HG03354 (cell line): ENCODE results near the gene KLHL22.

Experiments used
- ATAC-seq: cut with Tn5 transposase; IDR thresholded peaks from one replicate; pipeline ENCODE4 v1.9.1; 2021; ENCODE audit warnings: mild to moderate bottlenecking; ENCODE audit not compliant: unreplicated experiment, poor library complexity, severe bottlenecking

KLHL22 gene

DNA sequence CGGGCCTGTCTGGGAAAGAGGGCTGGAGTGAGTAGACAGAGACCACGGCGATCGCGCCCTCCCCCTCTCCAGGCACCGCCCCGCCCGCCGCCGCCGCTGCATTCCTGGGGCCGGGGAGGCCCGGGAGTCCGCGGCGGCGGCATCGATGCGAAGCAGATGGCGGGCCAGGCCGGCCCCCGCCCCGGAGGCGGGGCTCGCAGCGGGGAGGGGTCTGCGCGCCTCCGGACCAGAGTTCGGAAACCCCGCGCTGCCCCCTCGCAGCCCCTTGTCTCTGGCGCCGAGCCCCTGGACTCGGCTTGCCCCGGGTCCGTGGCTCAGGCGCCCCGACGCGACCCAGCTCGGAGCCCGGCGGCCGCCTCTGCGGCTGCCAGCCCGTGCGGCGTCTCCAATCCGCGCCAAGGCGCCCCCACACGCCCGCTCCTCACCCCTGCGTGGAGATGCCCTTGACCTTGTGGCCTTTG is 59.3 kb downstream of the KLHL22 start:
- no peak for ATAC-seq

DNA sequence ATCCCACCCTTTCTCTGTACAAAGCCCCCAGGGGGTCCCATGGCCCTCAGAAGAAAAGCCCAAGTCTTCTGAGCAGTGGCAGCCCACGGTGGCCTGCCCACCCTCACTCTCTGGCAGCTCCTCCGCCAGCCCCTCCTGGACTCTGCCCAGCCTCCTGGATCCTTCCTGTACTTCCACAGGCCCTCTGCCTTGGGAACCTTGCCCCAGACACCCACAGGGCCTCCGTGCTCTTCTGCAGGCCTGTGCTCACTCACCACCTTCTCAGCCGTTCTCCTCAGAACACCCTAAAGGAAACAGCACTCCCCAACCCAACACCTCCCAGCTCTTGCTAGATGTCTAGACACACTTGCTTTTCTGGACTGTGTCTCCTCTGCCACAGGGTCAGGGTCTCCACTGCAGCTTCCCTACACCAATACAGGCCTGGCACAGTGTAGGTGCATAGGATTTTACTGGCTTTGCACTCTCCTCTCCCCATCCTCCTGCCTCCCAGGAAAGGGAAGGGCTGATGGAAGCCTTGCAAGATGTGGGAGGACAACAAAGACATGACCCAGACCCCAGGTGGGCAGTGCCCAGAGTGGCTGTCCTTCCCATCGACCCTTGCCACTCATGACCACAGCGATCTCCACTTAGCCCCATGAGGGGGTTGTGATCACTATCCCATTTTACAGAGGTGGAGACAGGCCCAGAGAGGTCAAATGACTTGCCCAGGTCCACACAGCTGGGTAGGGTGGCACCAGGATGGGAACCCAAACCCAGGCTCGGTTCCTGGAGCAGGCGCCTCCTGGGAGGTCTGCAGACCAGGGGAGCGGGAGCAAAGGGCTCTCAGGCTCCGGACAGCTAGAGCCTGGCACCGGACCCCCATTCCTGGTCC is 59.9 kb downstream of the KLHL22 start:
- ATAC-seq = no peak

DNA sequence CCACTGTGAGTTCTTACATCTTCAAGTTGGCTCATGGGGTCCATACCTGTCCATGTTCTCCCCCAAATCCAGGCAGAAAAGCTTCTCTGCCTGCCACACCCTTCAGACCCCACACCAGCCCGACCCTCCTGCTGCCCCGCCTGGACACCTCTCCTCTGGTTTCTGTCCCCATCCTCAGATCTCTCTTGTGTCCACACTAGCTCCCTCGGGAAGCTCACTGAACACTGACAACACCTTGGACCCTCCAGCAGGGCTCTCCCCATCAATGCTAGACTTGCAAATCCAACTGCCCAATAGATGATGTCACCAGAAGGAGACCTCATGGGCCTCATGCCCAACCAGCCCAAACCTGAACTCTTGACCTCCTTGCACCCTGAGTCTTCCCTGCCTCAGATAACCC is 60.8 kb downstream of the KLHL22 start:
- no peak for ATAC-seq

DNA sequence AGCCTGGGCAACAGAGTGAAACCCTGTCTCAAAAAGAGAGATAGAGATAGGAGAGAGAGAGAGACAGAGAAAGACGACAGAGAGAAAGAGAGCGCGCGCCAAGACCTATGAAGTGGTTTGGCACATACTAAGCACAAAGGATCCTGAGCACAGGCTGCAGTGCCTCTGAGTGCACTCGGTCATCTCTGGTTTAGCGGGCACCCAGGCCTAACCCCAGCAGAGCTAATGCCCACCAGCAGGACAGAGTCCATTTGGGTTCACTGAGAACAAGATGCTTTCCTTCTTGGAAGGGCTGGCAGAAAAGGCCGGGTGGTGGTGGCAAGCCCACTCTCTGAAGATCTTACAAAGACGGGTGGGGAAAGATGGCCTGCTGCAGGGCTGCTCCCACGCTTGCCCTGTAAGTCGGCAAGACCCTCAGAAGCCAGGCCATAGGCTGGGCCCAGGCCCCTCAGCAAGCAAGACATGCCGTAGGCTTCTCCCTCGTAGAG is 61.3 kb downstream of the KLHL22 start:
- ATAC-seq = no peak

DNA sequence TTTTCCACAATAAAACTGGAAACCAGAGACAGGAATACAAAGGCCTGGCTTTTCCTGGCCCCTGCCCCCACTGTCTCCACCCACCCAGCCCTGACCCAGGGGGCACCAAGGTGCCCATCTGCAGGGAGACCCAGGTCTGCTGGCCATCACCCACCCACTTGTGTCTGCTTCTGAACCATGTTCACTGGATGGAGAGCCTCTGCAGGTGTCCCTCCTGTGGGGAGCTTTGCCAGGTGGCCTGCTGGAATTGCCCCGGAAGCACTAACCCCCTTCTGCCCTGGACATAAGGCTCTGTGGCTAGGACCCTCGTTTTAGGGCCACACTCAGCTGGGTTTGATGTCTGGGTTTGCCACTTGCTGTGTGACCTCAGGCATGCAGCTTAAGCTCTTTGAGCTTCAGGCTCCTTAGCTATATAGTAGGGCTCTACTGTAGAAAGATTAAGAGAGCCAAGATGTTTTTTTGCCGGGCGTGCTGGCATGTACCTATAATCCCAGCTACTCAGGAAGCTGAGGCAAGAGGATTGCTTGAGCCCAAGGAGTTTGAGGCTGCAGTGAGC is 61.8 kb downstream of the KLHL22 start:
- no peak for ATAC-seq

DNA sequence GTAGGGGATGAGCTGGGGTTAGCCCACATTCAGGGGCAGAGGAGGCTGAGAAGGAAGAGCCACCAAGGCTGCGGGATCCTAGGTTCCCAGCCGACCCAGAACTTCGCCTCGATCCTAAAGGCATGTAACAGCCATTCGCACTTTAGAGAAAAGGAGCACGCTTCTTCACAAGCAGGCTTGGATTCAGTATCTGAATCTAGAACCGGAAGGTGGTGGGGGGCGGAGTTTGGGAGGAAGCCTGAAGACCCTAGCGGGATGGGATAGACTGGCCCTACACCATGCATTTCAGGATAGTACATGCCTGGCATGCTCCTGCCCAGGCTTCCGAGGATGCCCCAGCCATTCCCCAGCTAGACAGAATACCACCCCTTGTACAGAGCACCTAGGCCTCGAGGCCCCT is 62.4 kb downstream of the KLHL22 start:
- no peak for ATAC-seq

DNA sequence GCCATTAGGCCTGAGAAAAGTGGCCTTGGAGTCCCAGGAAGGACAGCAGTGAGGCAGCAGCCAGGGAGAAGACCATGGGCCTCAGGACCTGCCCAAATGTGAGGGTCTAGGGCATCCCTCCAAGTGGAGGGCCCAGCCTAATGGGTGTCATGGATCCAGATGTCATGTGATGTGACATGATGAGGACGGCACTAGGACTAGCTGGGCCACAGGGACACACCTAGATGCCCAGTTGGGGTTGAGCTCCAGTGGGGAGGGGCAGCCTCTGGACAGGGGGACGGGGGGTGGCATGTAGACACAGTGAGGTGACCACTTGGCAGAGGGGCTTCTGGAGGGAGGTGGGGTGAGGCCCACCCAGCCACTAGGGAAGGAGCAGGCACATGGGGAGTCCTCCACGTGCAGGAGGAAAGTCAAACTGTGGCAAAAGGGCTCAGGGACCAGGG is 63.3 kb downstream of the KLHL22 start:
- no peak for ATAC-seq

DNA sequence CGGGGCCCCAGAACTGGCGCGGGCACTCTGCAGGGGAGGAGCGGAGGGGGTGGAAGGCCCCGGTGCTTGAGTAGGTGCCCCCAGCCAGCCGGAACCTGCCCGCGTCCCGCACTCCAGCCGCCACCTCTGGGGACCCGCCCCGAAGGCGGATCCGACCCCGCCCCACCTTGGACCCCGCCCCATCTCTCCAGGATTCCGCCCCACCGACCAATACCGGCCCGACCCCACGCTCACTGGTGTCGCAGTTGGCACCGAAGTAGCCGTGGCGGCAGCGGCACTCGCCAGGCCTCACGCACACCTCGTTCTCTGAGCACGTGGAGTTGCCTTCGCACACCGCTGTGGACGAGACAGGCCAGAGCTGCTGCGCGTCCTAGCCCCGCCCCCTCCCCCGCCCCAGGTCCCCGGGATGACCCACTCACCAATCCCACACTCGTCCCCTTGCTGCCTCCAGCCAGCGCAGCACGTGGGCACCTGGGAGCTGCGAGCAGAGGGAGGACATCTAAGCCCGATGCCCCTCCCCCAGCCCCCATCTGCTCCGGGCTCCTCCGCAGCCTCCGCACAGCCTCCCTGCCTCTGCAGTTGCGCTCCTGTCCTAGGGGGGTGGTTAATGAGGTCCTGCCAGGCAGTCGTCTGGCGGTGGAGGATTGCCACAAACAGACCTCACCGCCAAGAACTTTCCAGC is 63.9 kb downstream of the KLHL22 start:
- ATAC-seq = no peak

DNA sequence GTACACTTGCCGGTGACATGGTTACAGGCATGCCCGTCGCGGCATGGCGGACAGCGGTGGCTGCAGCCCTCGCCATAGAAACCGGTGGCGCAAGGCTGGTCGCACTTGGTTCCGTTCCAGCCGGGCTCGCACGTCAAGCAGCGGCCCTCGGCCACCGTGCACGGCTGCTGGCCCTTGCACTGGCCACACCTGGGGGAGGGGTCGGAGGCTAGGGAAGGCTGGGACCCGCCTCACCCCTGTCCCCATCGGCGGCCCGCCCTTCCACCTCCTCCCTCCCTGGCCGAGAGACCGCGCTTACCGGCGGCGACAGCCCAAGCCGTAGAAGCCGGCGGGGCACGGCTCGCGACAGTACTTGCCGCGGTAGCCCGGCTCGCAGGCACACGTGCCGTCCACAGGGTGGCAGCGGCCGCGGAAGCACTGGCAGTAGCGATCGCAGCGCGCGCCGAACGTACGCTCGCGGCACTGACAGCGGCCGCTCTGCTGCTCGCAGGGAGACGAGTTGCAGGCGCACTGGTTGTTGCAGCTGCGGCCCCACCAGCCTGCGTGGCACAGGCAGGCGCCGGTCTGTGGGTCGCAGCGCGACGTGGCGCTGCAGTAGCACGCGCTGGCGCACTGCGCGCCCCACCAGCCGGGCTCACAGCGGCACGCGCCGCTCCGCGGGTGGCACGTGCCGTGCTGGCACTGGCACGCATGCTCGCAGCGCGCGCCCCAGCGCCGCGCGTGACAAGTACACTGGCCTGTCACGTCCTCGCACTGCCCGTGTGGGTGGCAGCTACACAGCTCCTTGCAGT is 64.7 kb downstream of the KLHL22 start:
- ATAC-seq = no peak

DNA sequence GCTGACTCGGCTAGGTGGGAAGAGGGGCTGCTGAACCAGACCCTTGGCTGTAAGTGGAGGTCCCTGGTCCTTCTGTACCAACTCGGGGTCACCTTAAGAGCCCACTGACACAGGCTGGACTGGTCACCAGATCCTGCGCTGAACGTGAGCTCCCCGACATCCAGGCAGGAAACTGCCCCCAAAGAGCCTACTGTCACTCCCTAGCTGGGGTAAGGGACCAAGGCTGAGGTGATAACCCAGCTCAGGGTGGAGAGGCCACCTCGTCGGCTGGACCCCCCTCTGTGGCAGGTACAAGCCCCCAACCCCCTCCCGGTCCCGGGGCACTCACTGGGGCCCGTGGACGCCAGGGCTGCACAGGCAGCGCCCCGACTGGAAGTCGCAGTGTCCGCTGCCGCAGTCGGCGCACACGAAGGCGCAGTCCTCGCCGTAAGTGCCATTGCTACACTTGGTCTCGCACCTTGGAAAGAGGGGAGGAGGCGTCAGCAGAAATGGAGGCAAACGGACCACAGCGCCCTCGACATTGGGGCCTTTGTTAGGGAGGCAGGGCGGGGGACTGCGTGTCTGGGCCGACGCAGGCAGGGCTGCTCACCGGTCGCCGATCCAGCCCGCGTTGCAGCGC is 65.4 kb downstream of the KLHL22 start:
- no peak for ATAC-seq

DNA sequence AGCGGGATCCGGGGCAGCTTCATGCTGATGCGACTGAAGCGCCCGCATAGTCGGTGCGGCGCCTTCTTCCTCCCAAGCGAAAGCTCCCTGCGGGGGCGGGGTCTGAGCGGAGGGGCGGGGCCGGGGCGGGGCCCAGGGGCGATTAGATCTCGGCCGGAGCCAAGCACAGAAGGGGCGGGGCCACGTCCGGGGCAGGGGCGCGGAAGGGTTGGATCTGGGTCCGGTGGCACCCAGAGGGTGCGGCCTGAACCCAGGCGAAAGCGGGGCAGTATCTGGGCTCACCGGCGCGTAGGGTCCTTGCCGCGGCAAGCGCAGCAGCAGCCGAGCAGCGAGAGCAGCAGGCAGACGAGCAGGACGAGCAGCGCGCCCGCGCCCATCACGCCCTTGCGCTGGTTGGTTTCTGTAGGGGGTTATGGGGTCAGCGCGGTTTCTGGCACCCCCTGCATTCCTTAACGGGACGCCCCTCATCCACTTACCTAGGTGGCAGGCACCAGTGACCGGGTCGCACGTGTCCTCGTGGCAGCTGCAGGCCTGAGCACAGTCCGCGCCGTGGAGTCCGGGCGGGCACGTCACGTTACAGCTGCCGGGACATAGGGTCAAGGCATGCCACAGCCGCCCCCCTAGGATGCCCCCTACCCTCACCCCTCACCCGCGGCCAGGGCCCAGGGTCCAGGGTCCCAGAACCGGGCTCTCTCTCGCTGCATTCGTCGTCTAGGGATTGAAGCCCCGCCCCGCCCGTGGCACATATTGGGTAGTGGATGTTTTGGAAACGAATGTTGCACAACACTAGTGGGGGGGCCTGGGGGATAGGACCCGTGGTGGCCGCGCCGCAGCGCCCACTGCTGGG is 66.1 kb downstream of the KLHL22 start:
- no peak for ATAC-seq

DNA sequence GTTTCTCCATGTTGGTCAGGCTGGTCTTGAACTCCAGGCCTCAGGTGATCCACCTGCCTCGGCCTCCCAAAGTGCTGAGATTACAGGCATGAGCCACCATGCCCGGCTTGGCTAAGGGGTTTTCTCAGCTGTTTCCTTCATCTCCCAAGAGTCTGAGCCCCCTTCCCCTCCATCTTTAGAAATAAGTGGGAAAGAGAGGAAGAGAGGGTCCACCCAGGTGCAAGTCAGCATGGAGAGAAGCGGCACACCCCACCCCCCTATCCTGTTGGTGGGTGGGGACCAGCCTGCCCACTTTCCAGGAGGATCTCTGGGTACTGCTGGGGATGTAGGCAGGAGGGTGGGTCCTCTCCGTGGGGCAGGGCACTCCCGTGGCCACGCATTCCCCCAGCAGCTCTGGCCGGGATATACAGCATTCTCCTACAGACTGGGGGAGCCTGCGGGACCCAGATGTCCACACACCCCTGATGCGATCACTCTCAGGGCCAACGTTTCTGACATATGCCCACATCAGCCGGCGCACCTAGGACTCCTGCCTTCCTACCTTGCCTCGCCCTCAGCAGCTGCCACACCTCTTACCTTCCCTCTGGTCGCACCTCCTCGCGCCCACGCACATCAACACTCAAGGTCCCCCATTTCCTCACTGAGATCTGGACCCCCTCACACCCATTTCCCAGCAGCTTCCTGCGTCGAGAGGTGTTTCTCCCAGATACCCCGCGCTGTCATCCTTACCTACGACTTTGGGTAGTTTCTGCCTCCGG is 66.9 kb downstream of the KLHL22 start:
- ATAC-seq = no peak

DNA sequence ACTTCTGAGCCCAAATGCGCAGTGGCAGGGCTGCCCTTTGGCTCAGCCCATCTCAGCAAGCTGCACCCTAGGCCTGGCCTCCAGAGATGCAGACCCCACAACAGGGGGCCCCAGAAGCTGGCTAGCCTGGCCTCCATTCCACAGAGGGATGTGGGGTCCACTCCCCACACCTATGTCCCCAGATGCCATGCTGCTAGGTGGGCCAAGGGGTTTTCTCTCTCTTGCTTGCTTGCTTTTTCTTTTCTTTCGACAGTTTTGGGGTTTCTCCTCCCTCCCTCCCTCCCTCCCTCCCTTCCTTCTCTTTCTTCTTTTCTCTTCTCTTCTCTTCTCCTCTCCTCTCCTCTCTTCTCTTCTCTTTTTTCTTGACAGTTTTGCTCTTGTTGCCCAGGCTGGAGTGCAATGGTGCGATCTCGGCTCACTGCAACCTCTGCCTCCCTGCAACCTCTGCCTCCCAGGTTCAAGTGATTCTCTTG is 67.6 kb downstream of the KLHL22 start:
- ATAC-seq = no peak

DNA sequence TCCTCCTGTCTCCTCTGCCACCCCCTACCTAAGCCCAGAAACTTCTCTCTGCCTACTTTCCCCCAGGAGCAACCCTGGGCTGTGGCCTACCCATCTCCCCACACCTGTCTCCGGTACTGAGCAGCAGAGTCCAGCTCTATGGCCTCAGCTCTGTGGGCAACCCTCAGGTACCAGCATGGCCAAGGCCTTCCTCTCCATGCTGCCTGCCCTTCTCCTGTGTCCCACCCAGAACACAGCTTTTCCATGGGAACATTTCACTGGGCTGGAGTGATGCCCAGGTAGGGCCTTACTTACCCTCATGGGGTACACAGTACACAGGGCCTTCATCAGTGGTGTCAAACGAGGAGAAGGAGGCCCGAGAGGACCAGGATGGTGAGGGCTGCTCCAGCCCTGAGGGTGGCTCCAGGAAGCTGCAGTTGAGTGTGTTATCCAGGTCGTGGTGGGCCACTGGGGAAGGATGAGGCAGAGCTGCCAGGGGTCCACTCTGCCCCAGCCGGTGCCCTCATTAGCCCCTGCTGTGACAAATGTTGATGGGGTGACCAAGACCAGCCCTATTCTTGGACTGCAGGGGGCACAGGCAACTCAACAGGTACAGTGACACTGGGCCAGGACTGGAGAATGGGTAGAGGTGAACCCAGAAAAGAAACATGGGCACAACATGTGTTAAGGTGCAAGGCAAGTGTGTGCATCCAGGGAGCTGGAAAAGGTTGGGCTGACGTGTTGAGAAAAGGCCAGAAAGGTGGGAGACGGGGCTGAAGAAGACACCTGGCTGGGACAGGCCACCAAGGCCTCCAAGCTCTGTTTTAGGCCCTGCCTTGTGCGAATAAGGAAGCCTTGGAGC is 68.3 kb downstream of the KLHL22 start:
- ATAC-seq = no peak

DNA sequence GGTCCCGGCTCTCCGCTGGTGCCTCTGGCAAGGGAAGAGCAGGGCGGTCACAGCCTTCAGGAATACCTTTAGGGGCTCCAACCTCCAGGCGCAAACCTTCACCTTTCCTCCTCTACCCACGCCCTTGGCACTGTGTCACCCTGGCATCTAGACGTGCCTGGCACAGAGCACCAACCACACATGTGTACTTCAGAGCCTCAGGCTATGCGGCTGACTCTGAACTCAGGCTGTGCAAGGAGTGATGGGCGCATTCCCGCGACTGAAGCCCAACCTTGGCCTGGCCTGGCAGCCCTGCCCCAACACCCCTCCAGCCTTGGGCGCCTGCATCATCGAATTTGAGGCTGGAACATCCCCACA is 69.4 kb downstream of the KLHL22 start:
- no peak for ATAC-seq

DNA sequence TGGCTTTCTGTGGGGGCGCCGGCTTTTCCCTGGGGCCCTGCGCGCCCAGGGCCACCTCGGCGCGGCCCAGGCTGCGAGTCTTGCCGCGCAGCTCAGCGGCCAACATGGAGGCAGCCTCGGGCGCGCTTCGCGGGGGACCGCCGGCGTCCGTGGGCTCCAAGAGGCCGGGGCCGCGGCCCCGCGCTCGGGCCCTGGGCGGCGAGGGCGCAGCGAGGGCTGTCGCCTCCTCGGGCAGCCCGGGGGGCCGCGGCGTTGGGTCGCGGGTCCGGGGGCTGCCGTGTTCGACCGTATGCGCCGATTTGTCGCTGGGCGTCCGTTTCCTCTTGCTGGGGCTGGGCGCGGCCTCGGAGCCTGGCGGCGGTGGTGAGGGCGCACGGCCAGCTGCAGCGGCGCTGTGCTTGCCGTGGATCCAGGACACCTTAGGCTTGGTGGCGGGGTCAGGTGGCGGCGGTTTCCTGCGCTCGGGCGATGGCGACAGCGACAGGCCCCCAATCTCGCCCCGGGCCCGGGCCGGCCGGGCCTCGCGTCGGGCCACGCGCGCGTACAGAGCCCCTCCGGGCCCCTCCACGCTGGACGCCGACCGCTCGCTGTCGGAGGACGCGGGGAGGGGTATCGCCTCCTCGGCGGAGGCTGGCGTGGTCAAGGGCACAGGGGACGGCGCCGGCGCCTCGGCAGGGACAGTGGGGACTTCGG is 69.9 kb downstream of the KLHL22 start:
- no peak for ATAC-seq
